Right lobe of liver (tissue), 4 donors: ENCODE data around the gene CCDC6.

Experiments
- CTCF ChIP-seq, 4 donors: fragments of 200-600 bp in 3 of 4; fragments of 450-650 bp in 1 of 4; IDR thresholded peaks; one replicate each; pipeline versions ENCODE4 v1.5.1 to v1.8.0; 2016 to 2022; ENCODE audit warnings: antibody characterized with exemption in 4 of 4, mild to moderate bottlenecking in 2 of 4
- POLR2A ChIP-seq: fragments of 450-650 bp; IDR thresholded peaks from one replicate; pipeline ENCODE4 v1.6.1; 2017; ENCODE audit warnings: antibody characterized with exemption, mild to moderate bottlenecking
- donor health status: DM: no; HTN: no; CAD: no.
- donor health status: DM: no; HTN: no; CAD: no.
- donor health status: DM: no; HTN: yes; CAD: no.

- no peak for TF ChIP-seq POLR2A
- no peak for TF ChIP-seq CTCF (IDR thresholded peaks at IDR 0.05)
These were observed 19.4 kb downstream of the CCDC6 start for GRCh38 chr10:59887006-59887405.
